HL-60 (cell line): ENCODE results near the gene MAP3K13.

Experiments
- CTCF ChIP-seq: IDR thresholded peaks from one replicate; pipeline ENCODE4 v1.5.1; 2011; ENCODE audit warnings: low read length, control low read depth, inconsistent platforms; ENCODE audit not compliant: insufficient read depth
- GABPA ChIP-seq: IDR thresholded peaks from 2 replicates; pipeline ENCODE4 v1.6.1; 2012; ENCODE audit warnings: low read depth
- REST ChIP-seq: IDR thresholded peaks from 2 replicates; pipeline ENCODE4 v1.6.1; 2012; ENCODE audit warnings: low read depth; ENCODE audit not compliant: insufficient replicate concordance
- SPI1 ChIP-seq: IDR thresholded peaks from 2 replicates; pipeline ENCODE4 v1.6.1; 2012; ENCODE audit warnings: low read depth, mild to moderate bottlenecking, borderline replicate concordance

GRCh38 chr3:185406121-185406620, 43.2 kb downstream of the MAP3K13 start:
- TF ChIP-seq CTCF (no peak), REST (no peak), GABPA (no peak), SPI1 (no peak)
